K562 (cell line): ENCODE data around the gene APOBEC3C. TPM values are rescaled to one million over a fixed set of nuclear protein-coding genes. Genes with fewer than 3 reads are reported as not detected.
"Not testable (repeated sequence)": the region's sequence is repeated elsewhere in the genome, so short reads cannot be mapped to it uniquely, and the experiment has no call there.

Experiments used
- ATAC-seq: fragments of 200-7000 bp; cut with Tn5 transposase; 3 replicates; pipeline ENCODE4 v1.9.1; 2020; ENCODE audit warnings: moderate library complexity
- BruUV-seq: library from RNA; stranded (reverse); fragments of 400-500 nt; replicated peaks from 2 replicates; lab custom pipeline; 2021; lab: Mats Ljungman, UMichigan
- CTCF ChIA-PET: fragments of 300-600 bp; formaldehyde crosslinking; extraction: SDS; loops from one replicate; lab custom pipeline; 2021; ENCODE audit warnings: low intra/inter-chr PET ratio; lab: Yijun Ruan, JAX
- POLR2A ChIA-PET: fragments of 300-600, 350-650 bp; sonication (Branson Sonifier 250); formaldehyde crosslinking; extraction: SDS; loops from one replicate; lab custom pipeline; 2021; ENCODE audit warnings: antibody characterized with exemption, inconsistent platforms; lab: Yijun Ruan, JAX
- DNase-seq, 4 experiments: peaks; one replicate each; pipeline versions ENCODE4 v3.0.0 to v3.0.0-alpha.2; 2011 to 2018; ENCODE audit warnings: low spot score in 3 of 4, mixed read lengths in 3 of 4; ENCODE audit errors: extremely low read depth in 1 of 4
- FAIRE-seq: peaks from 2 replicates; lab custom pipeline; 2011; peaks lifted over from hg19 to GRCh38; lab: Jason Lieb, UNC
- H2AFZ ChIP-seq: 2 replicates; pipeline ENCODE4 v1.6.0; 2011; ENCODE audit warnings: low read depth, low read length, control low read depth, inconsistent platforms
- H3K27ac ChIP-seq: fragments of 200-600 bp; 3 replicates; pipeline ENCODE4 v1.8.0; 2011; ENCODE audit warnings: low read depth, mild to moderate bottlenecking, control low read depth, inconsistent platforms, low read length, moderate library complexity, mixed read lengths; ENCODE audit errors: extremely low read depth
- H3K27me3 ChIP-seq, 2 experiments: fragments of 300-600 bp in 1 of 2; 2 replicates in 1 of 2; 3 replicates in 1 of 2; pipeline versions ENCODE4 v1.6.0 to v1.8.0; 2011; ENCODE audit warnings: inconsistent platforms in 2 of 2, low read length in 2 of 2, mild to moderate bottlenecking in 1 of 2, mixed read lengths in 1 of 2, moderate library complexity in 1 of 2; ENCODE audit not compliant: control insufficient read depth in 2 of 2, insufficient read depth in 2 of 2
- H3K36me3 ChIP-seq: fragments of 300-600 bp; 3 replicates; pipeline ENCODE4 v1.8.0; 2011; ENCODE audit warnings: mild to moderate bottlenecking, low read length, inconsistent platforms; ENCODE audit not compliant: control insufficient read depth, insufficient read depth
- H3K4me1 ChIP-seq, 2 experiments: fragments of 200-600 bp in 1 of 2; replicated peaks in 1 of 2; 2 replicates in 1 of 2; 3 replicates in 1 of 2; pipeline versions ENCODE4 v1.5.1 to v1.8.0; 2011; ENCODE audit warnings: inconsistent platforms in 2 of 2, low read length in 2 of 2, mild to moderate bottlenecking in 1 of 2, mixed read lengths in 1 of 2, moderate library complexity in 1 of 2; ENCODE audit not compliant: control insufficient read depth in 2 of 2, insufficient read depth in 2 of 2
- H3K4me2 ChIP-seq: 2 replicates; pipeline ENCODE4 v1.6.1; 2011; ENCODE audit warnings: low read length, control low read depth, inconsistent platforms, mixed read lengths; ENCODE audit not compliant: insufficient read depth
- H3K4me3 ChIP-seq: fragments of 200-600 bp; sonication (generic), shearing (Covaris generic); 2 replicates; pipeline ENCODE4 v1.5.1; 2016; ENCODE audit warnings: control low read depth, inconsistent platforms
- H3K79me2 ChIP-seq: fragments of 200-600 bp; 3 replicates; pipeline ENCODE4 v1.8.0; 2011; ENCODE audit warnings: low read length, inconsistent platforms; ENCODE audit not compliant: control insufficient read depth, insufficient read depth
- H3K9ac ChIP-seq, 2 experiments: 2 replicates each; pipeline versions ENCODE4 v1.6.0 to v1.6.1; 2011; ENCODE audit warnings: low read depth in 2 of 2, low read length in 2 of 2, control low read depth in 1 of 2, inconsistent platforms in 1 of 2, mild to moderate bottlenecking in 1 of 2, mixed read lengths in 1 of 2; ENCODE audit not compliant: insufficient read depth in 1 of 2
- H3K9me1 ChIP-seq: one replicate; pipeline ENCODE4 v1.6.0; 2011; ENCODE audit warnings: inconsistent platforms, mild to moderate bottlenecking, low read length, moderate library complexity; ENCODE audit not compliant: control insufficient read depth, insufficient read depth
- H3K9me3 ChIP-seq: replicated peaks from 2 replicates; pipeline ENCODE4 v1.5.1; 2011; ENCODE audit warnings: low read depth, low read length, inconsistent platforms; ENCODE audit not compliant: control insufficient read depth, insufficient read depth
- H4K20me1 ChIP-seq: replicated peaks from 2 replicates; pipeline ENCODE4 v1.6.1; 2011; ENCODE audit warnings: low read length, inconsistent platforms, mixed read lengths; ENCODE audit not compliant: control insufficient read depth, insufficient read depth
- GABPA ChIP-seq: fragments of 200-800 bp; sonication (Bioruptor generic); conservative IDR thresholded peaks from 2 replicates; pipeline ENCODE4 v1.6.1; 2016; ENCODE audit warnings: low read depth, missing genetic modification characterization, missing compliant biosample characterization
- NFRKB ChIP-seq: fragments of 450-650 bp; IDR thresholded peaks from 2 replicates; pipeline ENCODE4 v1.6.1; 2016; ENCODE audit warnings: low read depth
- ZBTB7A ChIP-seq: IDR thresholded peaks from 2 replicates; pipeline ENCODE4 v1.6.1; 2011; ENCODE audit warnings: low read depth, mild to moderate bottlenecking, low read length, moderate library complexity, borderline replicate concordance; ENCODE audit not compliant: control insufficient read depth
- WGBS: fragments of 100-300 bp; shearing (Covaris generic); methylation state at CpG from one replicate; pipeline ENCODE4 v1.1.6; 2016; ENCODE audit warnings: low coverage, mixed read lengths; ENCODE audit not compliant: insufficient coverage; ENCODE audit errors: missing lambda C conversion rate; 5-methylcytosine and 5-hydroxymethylcytosine counted together
- in situ Hi-C: fragments of 300-500 bp; cut with MboI; formaldehyde crosslinking; loops from 4 replicates; pipeline ENCODE4 v1.15.0; 2018; ENCODE audit warnings: inconsistent platforms, mixed read lengths
- intact Hi-C: fragments of 100-400 bp; cut with micrococcal nuclease; formaldehyde crosslinking; loops from 2 replicates; pipeline ENCODE4 v1.14.2; 2022
- polyA plus RNA-seq, 8 experiments: library from polyadenylated mRNA; depleted of rRNA in 4 of 8; stranded (reverse) in 5 of 8; unstranded in 3 of 8; fragments of >200 nt; fragmentation: Nextera tagmentation in 2 of 8; fragmentation: Illumina TruSeq in 1 of 8; extraction: Ambion mirVana in 2 of 8; extraction: Trizol in 1 of 8; gene quantifications; 2 replicates each; pipeline versions ENCODE4 v1.2.1 to v1.2.3, GENCODE V29; 2011 to 2014; ENCODE audit warnings: inconsistent platforms in 1 of 8, missing spikeins in 1 of 8
- total RNA-seq, 7 experiments: library from RNA; depleted of rRNA in 6 of 7; stranded (reverse); fragments of >200 nt in 6 of 7; fragmentation: Illumina TruSeq in 2 of 7; extraction: Trizol in 2 of 7; gene quantifications; 2 replicates each; pipeline versions ENCODE4 v1.2.1 to v1.2.3, GENCODE V29; 2011 to 2021; ENCODE audit warnings: low replicate concordance in 1 of 7

The APOBEC3C gene
- total and polyA plus RNA-seq, 9 of the 15 experiments (the other 6 are each of a cell fraction or from before 2014, with no cell fraction given): 12.4 to 285 (median 55.5) TPM

DNA sequence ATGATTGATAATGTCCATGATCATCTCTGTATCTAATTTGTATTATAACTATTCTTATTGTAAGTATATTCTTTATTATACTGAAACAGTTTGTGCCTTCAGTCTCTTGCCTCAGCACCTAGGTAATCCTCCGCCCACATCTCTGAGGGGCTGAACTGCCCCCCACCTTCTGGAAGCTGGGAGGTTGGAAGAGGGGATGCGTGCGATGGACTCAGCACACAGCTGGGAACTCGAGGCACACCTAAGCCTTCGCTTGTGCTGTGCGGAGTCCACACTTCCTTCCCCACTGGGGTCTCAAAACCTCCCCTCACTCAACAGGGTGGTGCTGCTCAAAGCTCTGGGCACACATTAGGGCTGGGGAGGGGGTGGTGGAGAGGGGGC is 506 bp upstream of the APOBEC3C start:
- CTCF ChIA-PET: not testable (repeated sequence)
- H3K27ac ChIP-seq: peak overlapping the region; percentile 89

GRCh38 chr22:39014723-39015121 is 665 bp downstream of the APOBEC3C start:
- 0% methylated on average over 6 of the region's 6 CpGs for WGBS
- H3K79me2 ChIP-seq: peaks cover 35% of the 10 kb centered on the region
- 0 out of 2 replicates have a peak, but pooled peaks have one; percentile 16 for TF ChIP-seq GABPA (tag)
- H3K27ac ChIP-seq: peak overlapping the region; percentile 89
- peak overlapping the region; percentile 75 for H3K4me3 ChIP-seq
- H3K4me2 ChIP-seq: peak overlapping the region; percentile 87
- CTCF ChIA-PET, H3K9me1 ChIP-seq, H4K20me1 ChIP-seq, BruUV-seq, DNase-seq, H3K9me3 ChIP-seq, H3K27me3 ChIP-seq, H2AFZ ChIP-seq: not testable (repeated sequence)
- POLR2A ChIA-PET: interaction anchor here (0.5 kb wide), 1 partner anchor 21 kb away, joined by 3 read pairs; no protein-coding TSS in a partner anchor
- ATAC-seq (peak; percentile 9; the same call in 1 of the 3 replicates), FAIRE-seq (peak; percentile 11)
- intact Hi-C loops: loop anchor here (5.0 to 10.0 kb wide), 2 partner anchors 50 to 142 kb away; partner anchors contain the start of gene CBX6
- peaks cover 18% of the 10 kb centered on the region for H3K36me3 ChIP-seq
- peaks cover 20 to 52% of the 10 kb centered on the region in 2 experiments; a peak in 4 of 5 replicates for H3K4me1 ChIP-seq
- in situ Hi-C loops: loop anchor here (5.0 to 25.0 kb wide), 2 partner anchors 103 to 952 kb away; partner anchors contain the start of gene PICK1
- peak overlapping the region; percentile 73 to 93 for H3K9ac ChIP-seq

More for the DNA sequence above, 506 bp upstream of the APOBEC3C start:
- peaks cover 13 to 44% of the 10 kb centered on the region in 2 experiments; a peak in 4 of 5 replicates for H3K4me1 ChIP-seq
- 10% methylated on average over 6 of the region's 6 CpGs for WGBS
- peak overlapping the region; percentile 50 to 53; a peak in 3 of 4 replicates for H3K9ac ChIP-seq
- not testable (repeated sequence) for H3K36me3 ChIP-seq, BruUV-seq, H3K27me3 ChIP-seq, H4K20me1 ChIP-seq, H3K9me3 ChIP-seq, FAIRE-seq, H3K9me1 ChIP-seq
- DNase-seq: peak in 1 of 4 experiments; percentile 35
- H3K4me2 ChIP-seq: peak overlapping the region; percentile 73
- in situ Hi-C loops (loop anchor here (5.0 to 25.0 kb wide), 2 partner anchors 104 to 951 kb away; partner anchors contain the start of gene PICK1), intact Hi-C loops (loop anchor here (2.0 to 10.0 kb wide), 3 partner anchors 51 to 141 kb away; partner anchors contain the start of gene CBX6)
- H2AFZ ChIP-seq: peak overlapping the region; percentile 82
- POLR2A ChIA-PET: interaction anchor here (0.6 to 1.1 kb wide), 3 partner anchors 114 to 306 kb away, joined by 3 to 5 read pairs (median 3); partner anchors contain the start of gene RPL3
- H3K79me2 ChIP-seq: peaks cover 35% of the 10 kb centered on the region
- TF ChIP-seq NFRKB: 0 out of 2 replicates have a peak, but pooled peaks have one; percentile 21
- TF ChIP-seq ZBTB7A: peak; percentile 15; the same call in 1 of the 2 replicates
- ATAC-seq: peak; percentile 45
- H3K4me3 ChIP-seq: peak overlapping the region; percentile 75
